ENCODE data around the gene LIX1.

DNA sequence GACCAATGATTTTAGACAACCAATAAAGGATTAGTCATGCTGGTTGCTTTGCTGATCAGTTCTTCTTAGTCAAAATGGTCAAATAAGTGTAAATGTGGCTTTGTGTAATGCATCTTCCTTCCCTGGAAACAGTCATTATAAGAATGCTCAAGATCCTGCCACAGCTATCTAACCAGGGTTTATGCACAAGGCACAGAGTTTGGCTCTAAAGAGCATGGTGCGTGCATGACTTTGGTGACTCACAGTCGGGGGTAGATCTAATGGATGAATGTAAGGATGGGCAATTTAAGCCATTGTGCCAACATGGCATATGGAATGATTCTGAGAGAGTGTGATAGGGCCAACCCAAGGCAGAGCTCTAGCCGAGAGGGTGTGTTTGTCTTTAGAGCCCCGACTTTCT is 6.5 kb downstream of the LIX1 start:
- TF ChIP-seq, protein P1, sequence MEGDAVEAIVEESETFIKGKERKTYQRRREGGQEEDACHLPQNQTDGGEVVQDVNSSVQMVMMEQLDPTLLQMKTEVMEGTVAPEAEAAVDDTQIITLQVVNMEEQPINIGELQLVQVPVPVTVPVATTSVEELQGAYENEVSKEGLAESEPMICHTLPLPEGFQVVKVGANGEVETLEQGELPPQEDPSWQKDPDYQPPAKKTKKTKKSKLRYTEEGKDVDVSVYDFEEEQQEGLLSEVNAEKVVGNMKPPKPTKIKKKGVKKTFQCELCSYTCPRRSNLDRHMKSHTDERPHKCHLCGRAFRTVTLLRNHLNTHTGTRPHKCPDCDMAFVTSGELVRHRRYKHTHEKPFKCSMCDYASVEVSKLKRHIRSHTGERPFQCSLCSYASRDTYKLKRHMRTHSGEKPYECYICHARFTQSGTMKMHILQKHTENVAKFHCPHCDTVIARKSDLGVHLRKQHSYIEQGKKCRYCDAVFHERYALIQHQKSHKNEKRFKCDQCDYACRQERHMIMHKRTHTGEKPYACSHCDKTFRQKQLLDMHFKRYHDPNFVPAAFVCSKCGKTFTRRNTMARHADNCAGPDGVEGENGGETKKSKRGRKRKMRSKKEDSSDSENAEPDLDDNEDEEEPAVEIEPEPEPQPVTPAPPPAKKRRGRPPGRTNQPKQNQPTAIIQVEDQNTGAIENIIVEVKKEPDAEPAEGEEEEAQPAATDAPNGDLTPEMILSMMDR (IDR thresholded peaks at IDR 0.05) = no peak
- TF ChIP-seq POLR2AphosphoS5 (IDR thresholded peaks at IDR 0.05) = no peak
